Neural cell (in vitro differentiated cells): ENCODE results near the gene C5. TPM values are rescaled to one million over a fixed set of nuclear protein-coding genes. Genes with fewer than 3 reads are reported as not detected.

Source experiments
- H2AFZ ChIP-seq: fragments of 200-600, 300-800 bp; sonication (generic), shearing (Covaris generic); 2 replicates; pipeline ENCODE4 v1.6.0; 2014; ENCODE audit warnings: low read depth, mild to moderate bottlenecking, antibody characterized with exemption, low read length, moderate library complexity
- H3F3A ChIP-seq: fragments of 200-600 bp; shearing (Covaris generic); 2 replicates; pipeline ENCODE4 v1.6.1; 2016; ENCODE audit warnings: mild to moderate bottlenecking, moderate library complexity, mixed read lengths, antibody characterized with exemption, low read length; ENCODE audit not compliant: insufficient read depth, poor library complexity, severe bottlenecking
- H3K27ac ChIP-seq: fragments of 200-600, 300-800 bp; sonication (generic), shearing (Covaris generic); 2 replicates; pipeline ENCODE4 v1.5.1; 2014; ENCODE audit warnings: mild to moderate bottlenecking, low read length, moderate library complexity
- H3K27me3 ChIP-seq: fragments of 300-800, 200-600 bp; sonication (generic), shearing (Covaris generic); 2 replicates; pipeline ENCODE4 v1.6.0; 2014; ENCODE audit warnings: mild to moderate bottlenecking, low read depth, low read length, moderate library complexity; ENCODE audit not compliant: insufficient read depth
- H3K36me3 ChIP-seq: fragments of 300-800, 200-600 bp; sonication (generic), shearing (Covaris generic); 2 replicates; pipeline ENCODE4 v1.5.1; 2014; ENCODE audit warnings: mild to moderate bottlenecking, antibody characterized with exemption, low read length, moderate library complexity; ENCODE audit not compliant: insufficient read depth
- H3K4me2 ChIP-seq: fragments of 300-800, 200-600 bp; sonication (generic), shearing (Covaris generic); 2 replicates; pipeline ENCODE4 v1.6.0; 2014; ENCODE audit warnings: mild to moderate bottlenecking, low read length
- H3K4me3 ChIP-seq: fragments of 300-800, 200-600 bp; sonication (generic), shearing (Covaris generic); 2 replicates; pipeline ENCODE4 v1.5.1; 2014; ENCODE audit warnings: mild to moderate bottlenecking, low read length, moderate library complexity
- H3K79me2 ChIP-seq: fragments of 200-600 bp; shearing (Covaris generic); replicated peaks from 2 replicates; pipeline ENCODE4 v1.6.0; 2014; ENCODE audit warnings: mild to moderate bottlenecking, low read length, moderate library complexity; ENCODE audit not compliant: insufficient read depth
- H3K9ac ChIP-seq: fragments of 300-800, 200-600 bp; sonication (generic), shearing (Covaris generic); 2 replicates; pipeline ENCODE4 v1.6.1; 2016; ENCODE audit warnings: mild to moderate bottlenecking, low read length, mixed read lengths
- H3K9me2 ChIP-seq: fragments of 200-600 bp; shearing (Covaris generic); 2 replicates; pipeline ENCODE4 v1.6.1; 2016; ENCODE audit warnings: mild to moderate bottlenecking, low read length, mixed read lengths; ENCODE audit not compliant: insufficient read depth
- H3K9me3 ChIP-seq: fragments of 200-600, 300-800 bp; sonication (generic), shearing (Covaris generic); 2 replicates; pipeline ENCODE4 v1.6.1; 2016; ENCODE audit warnings: mild to moderate bottlenecking, mixed run types, low read length, moderate library complexity, mixed read lengths
- H4K20me1 ChIP-seq: fragments of 200-600 bp; shearing (Covaris generic); 2 replicates; pipeline ENCODE4 v1.6.1; 2016; ENCODE audit warnings: mild to moderate bottlenecking, mixed run types; ENCODE audit not compliant: insufficient read depth
- CTCF ChIP-seq: fragments of 450-650 bp; IDR thresholded peaks from 2 replicates; pipeline ENCODE4 v1.5.1; 2014; ENCODE audit warnings: antibody characterized with exemption, mild to moderate bottlenecking, moderate library complexity; ENCODE audit not compliant: poor library complexity, severe bottlenecking
- EP300 ChIP-seq: fragments of 450-650 bp; conservative IDR thresholded peaks from 2 replicates; pipeline ENCODE4 v1.6.1; 2014; ENCODE audit warnings: antibody characterized with exemption, mild to moderate bottlenecking, moderate library complexity; ENCODE audit not compliant: poor library complexity, severe bottlenecking
- EZH2 ChIP-seq: fragments of 200-600, 300-800 bp; shearing (Covaris generic), sonication (generic); IDR thresholded peaks from 2 replicates; pipeline ENCODE4 v1.6.1; 2014; ENCODE audit warnings: antibody characterized with exemption, low read length, borderline replicate concordance, mild to moderate bottlenecking; ENCODE audit not compliant: insufficient read depth, poor library complexity, severe bottlenecking
- MXI1 ChIP-seq: fragments of 450-650 bp; conservative IDR thresholded peaks from 2 replicates; pipeline ENCODE4 v1.6.1; 2014; ENCODE audit warnings: antibody characterized with exemption, mild to moderate bottlenecking; ENCODE audit not compliant: poor library complexity, severe bottlenecking
- POLR2AphosphoS5 ChIP-seq: IDR thresholded peaks from 2 replicates; pipeline ENCODE4 v1.6.1; 2012
- RAD21 ChIP-seq: fragments of 450-650 bp; conservative IDR thresholded peaks from 2 replicates; pipeline ENCODE4 v1.6.1; 2014; ENCODE audit warnings: antibody characterized with exemption, mild to moderate bottlenecking, moderate library complexity
- REST ChIP-seq: IDR thresholded peaks from 2 replicates; pipeline ENCODE4 v1.6.1; 2012; ENCODE audit warnings: borderline replicate concordance
- SMC3 ChIP-seq: fragments of 450-650 bp; conservative IDR thresholded peaks from 2 replicates; pipeline ENCODE4 v1.6.1; 2014; ENCODE audit warnings: antibody characterized with exemption, mild to moderate bottlenecking, moderate library complexity; ENCODE audit not compliant: poor library complexity
- TAF1 ChIP-seq: IDR thresholded peaks from 2 replicates; pipeline ENCODE4 v1.6.1; 2012; ENCODE audit warnings: low read depth
- polyA plus RNA-seq: library from polyadenylated mRNA; depleted of rRNA; stranded (reverse); fragments of >200 nt; gene quantifications from 2 replicates; pipeline ENCODE4 v1.2.3, GENCODE V29; 2014

Gene C5
- polyA plus RNA-seq, 1 donor from 2014 or later: 3.8 TPM

GRCh38 chr9:120944948-120945347, 105.1 kb downstream of the C5 start:
- Histone ChIP-seq H3K9me3 (no peaks in the 10 kb centered on the region), H3K79me2 (no peaks in the 10 kb centered on the region), H2AFZ (no peak overlapping the region), H3F3A (no peaks in the 10 kb centered on the region), H3K4me2 (no peak overlapping the region), H3K9me2 (no peaks in the 10 kb centered on the region), H3K36me3 (no peaks in the 10 kb centered on the region), H3K27me3 (no peaks in the 10 kb centered on the region), H3K9ac (no peak overlapping the region), H3K27ac (no peak overlapping the region), H4K20me1 (no peaks in the 10 kb centered on the region), H3K4me3 (no peak overlapping the region)
- no peak for TF ChIP-seq POLR2AphosphoS5
- TF ChIP-seq RAD21: no peak
- no peak for TF ChIP-seq TAF1
- no peak for TF ChIP-seq SMC3
- no peak for TF ChIP-seq EZH2
- no peak for TF ChIP-seq MXI1
- TF ChIP-seq CTCF: no peak
- TF ChIP-seq REST: no peak
- TF ChIP-seq EP300: no peak

GRCh38 chr9:120944434-120944843, 105.6 kb downstream of the C5 start:
- H3K4me3 ChIP-seq: no peak overlapping the region
- TF ChIP-seq EZH2 (no peak), CTCF (no peak), REST (no peak), TAF1 (no peak), POLR2AphosphoS5 (no peak), EP300 (no peak), RAD21 (no peak), SMC3 (no peak), MXI1 (no peak)
- H3F3A ChIP-seq: no peaks in the 10 kb centered on the region
- H3K9ac ChIP-seq: no peak overlapping the region
- H3K79me2 ChIP-seq: no peaks in the 10 kb centered on the region
- no peaks in the 10 kb centered on the region for H3K27me3 ChIP-seq
- H2AFZ ChIP-seq: no peak overlapping the region
- H3K9me2 ChIP-seq: no peaks in the 10 kb centered on the region
- H3K4me2 ChIP-seq: no peak overlapping the region
- no peaks in the 10 kb centered on the region for H4K20me1 ChIP-seq
- no peaks in the 10 kb centered on the region for H3K9me3 ChIP-seq
- no peak overlapping the region for H3K27ac ChIP-seq
- no peaks in the 10 kb centered on the region for H3K36me3 ChIP-seq
